OCI-LY1 (cell line): Measurements from ENCODE around the gene RC3H1.

Experiments
- H2AFZ ChIP-seq: fragments of 200-600 bp; sonication (generic), shearing (Covaris generic); 2 replicates; pipeline ENCODE4 v1.6.0; 2014; ENCODE audit warnings: antibody characterized with exemption, mild to moderate bottlenecking, low read length
- H3F3A ChIP-seq: fragments of 200-600 bp; sonication (generic), shearing (Covaris generic); 2 replicates; pipeline ENCODE4 v1.6.0; 2014; ENCODE audit warnings: mild to moderate bottlenecking, antibody characterized with exemption, low read length, moderate library complexity; ENCODE audit not compliant: insufficient read depth
- H3K27ac ChIP-seq: fragments of 200-600 bp; sonication (generic); 2 replicates; pipeline ENCODE4 v1.5.1; 2014; ENCODE audit warnings: low read length, mixed run types, mild to moderate bottlenecking, low read depth; ENCODE audit not compliant: poor library complexity, severe bottlenecking
- H3K27me3 ChIP-seq: fragments of 200-600 bp; sonication (generic); 2 replicates; pipeline ENCODE4 v1.6.0; 2014; ENCODE audit warnings: antibody characterized with exemption, mild to moderate bottlenecking, low read length, moderate library complexity; ENCODE audit not compliant: insufficient read depth
- H3K36me3 ChIP-seq: fragments of 200-600 bp; sonication (generic); 2 replicates; pipeline ENCODE4 v1.6.1; 2014; ENCODE audit warnings: mild to moderate bottlenecking, antibody characterized with exemption, low read length, moderate library complexity, mixed read lengths; ENCODE audit not compliant: insufficient read depth
- H3K4me1 ChIP-seq: fragments of 200-600 bp; sonication (generic); 2 replicates; pipeline ENCODE4 v1.5.1; 2014; ENCODE audit warnings: mild to moderate bottlenecking, low read length, moderate library complexity; ENCODE audit not compliant: insufficient read depth, severe bottlenecking
- H3K4me2 ChIP-seq: fragments of 200-600 bp; sonication (generic), shearing (Covaris generic); 2 replicates; pipeline ENCODE4 v1.6.1; 2014; ENCODE audit warnings: low read length
- H3K4me3 ChIP-seq: fragments of 200-600 bp; sonication (generic); 2 replicates; pipeline ENCODE4 v1.5.1; 2014; ENCODE audit warnings: low read length, low read depth, mild to moderate bottlenecking, mixed read lengths; ENCODE audit not compliant: poor library complexity, severe bottlenecking
- H3K79me2 ChIP-seq: fragments of 200-600 bp; shearing (Covaris generic); 2 replicates; pipeline ENCODE4 v1.6.1; 2016; ENCODE audit warnings: mixed run types, low read length, mixed read lengths; ENCODE audit not compliant: insufficient read depth
- H3K9ac ChIP-seq: fragments of 200-600 bp; sonication (generic), shearing (Covaris generic); 2 replicates; pipeline ENCODE4 v1.6.1; 2014; ENCODE audit warnings: mild to moderate bottlenecking, low read length, mixed read lengths
- H3K9me2 ChIP-seq: fragments of 200-600 bp; sonication (generic), shearing (Covaris generic); 2 replicates; pipeline ENCODE4 v1.6.1; 2014; ENCODE audit warnings: low read depth, mild to moderate bottlenecking, low read length, mixed read lengths
- H3K9me3 ChIP-seq: fragments of 200-600 bp; shearing (Covaris generic); 2 replicates; pipeline ENCODE4 v1.6.1; 2014; ENCODE audit warnings: low read length, mixed read lengths
- H4K20me1 ChIP-seq: fragments of 200-600 bp; sonication (generic), shearing (Covaris generic); 2 replicates; pipeline ENCODE4 v1.6.0; 2016; ENCODE audit warnings: mild to moderate bottlenecking, low read length; ENCODE audit not compliant: insufficient read depth
- EZH2 ChIP-seq: fragments of 200-600 bp; sonication (generic), shearing (Covaris generic); IDR thresholded peaks from 2 replicates; pipeline ENCODE4 v1.8.0; 2017; ENCODE audit warnings: borderline replicate concordance, mixed run types, mild to moderate bottlenecking, antibody characterized with exemption, low read length, moderate library complexity, mixed read lengths
- TF ChIP-seq, protein P1 (sequence below): fragments of 200-600 bp; sonication (generic), shearing (Covaris generic); IDR thresholded peaks from 2 replicates; pipeline ENCODE4 v1.5.1; 2017; ENCODE audit warnings: mild to moderate bottlenecking, antibody characterized with exemption, low read length, moderate library complexity, mixed read lengths

RC3H1 gene

GRCh38 chr1:173889885-173890284 is 132.3 kb downstream of the RC3H1 start:
- peaks cover 31% of the 10 kb centered on the region for H3K36me3 ChIP-seq
- no peaks in the 10 kb centered on the region for H3K27me3 ChIP-seq
- H3K4me2 ChIP-seq: no peak overlapping the region
- H3K79me2 ChIP-seq: no peaks in the 10 kb centered on the region
- TF ChIP-seq EZH2: no peak
- TF ChIP-seq, protein P1, sequence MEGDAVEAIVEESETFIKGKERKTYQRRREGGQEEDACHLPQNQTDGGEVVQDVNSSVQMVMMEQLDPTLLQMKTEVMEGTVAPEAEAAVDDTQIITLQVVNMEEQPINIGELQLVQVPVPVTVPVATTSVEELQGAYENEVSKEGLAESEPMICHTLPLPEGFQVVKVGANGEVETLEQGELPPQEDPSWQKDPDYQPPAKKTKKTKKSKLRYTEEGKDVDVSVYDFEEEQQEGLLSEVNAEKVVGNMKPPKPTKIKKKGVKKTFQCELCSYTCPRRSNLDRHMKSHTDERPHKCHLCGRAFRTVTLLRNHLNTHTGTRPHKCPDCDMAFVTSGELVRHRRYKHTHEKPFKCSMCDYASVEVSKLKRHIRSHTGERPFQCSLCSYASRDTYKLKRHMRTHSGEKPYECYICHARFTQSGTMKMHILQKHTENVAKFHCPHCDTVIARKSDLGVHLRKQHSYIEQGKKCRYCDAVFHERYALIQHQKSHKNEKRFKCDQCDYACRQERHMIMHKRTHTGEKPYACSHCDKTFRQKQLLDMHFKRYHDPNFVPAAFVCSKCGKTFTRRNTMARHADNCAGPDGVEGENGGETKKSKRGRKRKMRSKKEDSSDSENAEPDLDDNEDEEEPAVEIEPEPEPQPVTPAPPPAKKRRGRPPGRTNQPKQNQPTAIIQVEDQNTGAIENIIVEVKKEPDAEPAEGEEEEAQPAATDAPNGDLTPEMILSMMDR: no peak
- no peaks in the 10 kb centered on the region for H3K9me2 ChIP-seq
- no peaks in the 10 kb centered on the region for H3K4me1 ChIP-seq
- no peaks in the 10 kb centered on the region for H4K20me1 ChIP-seq
- H2AFZ ChIP-seq: no peak overlapping the region
- H3K9ac ChIP-seq: no peak overlapping the region
- no peak overlapping the region for H3K27ac ChIP-seq
- H3K9me3 ChIP-seq: no peaks in the 10 kb centered on the region
- no peak overlapping the region for H3K4me3 ChIP-seq
- H3F3A ChIP-seq: no peaks in the 10 kb centered on the region

DNA sequence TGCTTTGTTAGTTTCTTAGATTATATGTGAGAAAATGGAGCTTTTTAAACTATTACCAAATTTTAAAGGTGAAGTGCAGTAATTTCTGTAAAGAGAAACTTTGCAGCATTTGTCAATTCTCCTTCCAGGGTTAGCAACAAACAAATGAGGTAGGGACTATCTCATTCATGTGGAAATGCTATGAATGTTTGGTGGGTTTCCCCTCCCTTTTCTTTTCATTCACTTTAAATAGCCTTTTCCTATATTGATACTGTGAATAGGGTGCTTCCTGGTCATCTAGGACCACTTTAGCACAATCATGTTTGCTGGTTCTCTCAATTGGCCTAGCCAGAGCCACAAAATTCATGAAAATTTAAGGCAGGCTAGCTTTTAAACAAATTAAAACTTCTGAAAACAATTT is 133.4 kb downstream of the RC3H1 start:
- H3K4me1 ChIP-seq: no peaks in the 10 kb centered on the region
- H3K27ac ChIP-seq: no peak overlapping the region
- no peaks in the 10 kb centered on the region for H3K27me3 ChIP-seq
- no peak overlapping the region for H2AFZ ChIP-seq
- no peaks in the 10 kb centered on the region for H3K9me2 ChIP-seq
- no peak overlapping the region for H3K9ac ChIP-seq
- no peaks in the 10 kb centered on the region for H3K9me3 ChIP-seq
- no peaks in the 10 kb centered on the region for H3F3A ChIP-seq
- H3K4me3 ChIP-seq: no peak overlapping the region
- H3K4me2 ChIP-seq: no peak overlapping the region
- peaks cover 31% of the 10 kb centered on the region for H3K36me3 ChIP-seq
- TF ChIP-seq EZH2: no peak
- TF ChIP-seq, protein P1: no peak
- no peaks in the 10 kb centered on the region for H3K79me2 ChIP-seq
- no peaks in the 10 kb centered on the region for H4K20me1 ChIP-seq

GRCh38 chr1:173887627-173888026 is 134.5 kb downstream of the RC3H1 start:
- no peak overlapping the region for H3K9ac ChIP-seq
- H3K9me2 ChIP-seq: no peaks in the 10 kb centered on the region
- TF ChIP-seq, protein P1: no peak
- TF ChIP-seq EZH2: no peak
- H3K27me3 ChIP-seq: no peaks in the 10 kb centered on the region
- no peak overlapping the region for H3K4me3 ChIP-seq
- H3K79me2 ChIP-seq: no peaks in the 10 kb centered on the region
- H3K4me2 ChIP-seq: no peak overlapping the region
- H3F3A ChIP-seq: no peaks in the 10 kb centered on the region
- no peak overlapping the region for H3K27ac ChIP-seq
- H3K9me3 ChIP-seq: no peaks in the 10 kb centered on the region
- no peaks in the 10 kb centered on the region for H4K20me1 ChIP-seq
- peaks cover 31% of the 10 kb centered on the region for H3K36me3 ChIP-seq
- H3K4me1 ChIP-seq: no peaks in the 10 kb centered on the region
- no peak overlapping the region for H2AFZ ChIP-seq
